SK-N-SH (cell line): ENCODE results near the gene SNX11. TPM values are rescaled to one million over a fixed set of nuclear protein-coding genes. Genes with fewer than 3 reads are reported as not detected.
"Not testable (repeated sequence)": the region's sequence is repeated elsewhere in the genome, so short reads cannot be mapped to it uniquely, and the experiment has no call there.

ENCODE experiments used
- CTCF ChIA-PET: fragments of 300-600, 350-600 bp; formaldehyde crosslinking; extraction: SDS; loops from one replicate; lab custom pipeline; 2021; lab: Yijun Ruan, JAX
- POLR2A ChIA-PET: fragments of 350-600 bp; sonication (Branson Sonifier 250); formaldehyde crosslinking; extraction: SDS; loops from one replicate; lab custom pipeline; 2020; ENCODE audit warnings: antibody characterized with exemption, inconsistent platforms; lab: Yijun Ruan, JAX
- DNase-seq: peaks from one replicate; pipeline ENCODE4 v3.0.0; 2012
- H2AFZ ChIP-seq: fragments of 200-600 bp; sonication (generic); 2 replicates; pipeline ENCODE4 v1.8.1; 2016; ENCODE audit warnings: antibody characterized with exemption, mild to moderate bottlenecking, low read depth
- H3F3A ChIP-seq: fragments of 200-600 bp; sonication (generic); replicated peaks from 2 replicates; pipeline ENCODE3; 2016; ENCODE audit warnings: antibody characterized with exemption, mild to moderate bottlenecking; ENCODE audit not compliant: insufficient read depth
- H3K27ac ChIP-seq, 2 experiments: fragments of 200-500 bp in 1 of 2; fragments of 200-600 bp in 1 of 2; sonication (Bioruptor generic) in 1 of 2; sonication (generic), shearing (Covaris generic) in 1 of 2; 2 replicates each; pipeline versions ENCODE4 v1.5.1 to v1.6.1; 2014 to 2016; ENCODE audit warnings: low read depth in 2 of 2, inconsistent platforms in 1 of 2, low read length in 1 of 2, mild to moderate bottlenecking in 1 of 2, mixed read lengths in 1 of 2
- H3K27me3 ChIP-seq: fragments of 200-600 bp; sonication (generic), shearing (Covaris generic); 2 replicates; pipeline ENCODE4 v1.6.1; 2016; ENCODE audit warnings: mixed run types; ENCODE audit not compliant: insufficient read depth
- H3K36me3 ChIP-seq, 2 experiments: fragments of 200-500 bp in 1 of 2; fragments of 200-600 bp in 1 of 2; sonication (Bioruptor generic) in 1 of 2; sonication (generic) in 1 of 2; replicated peaks in 1 of 2; 2 replicates each; pipeline versions ENCODE3 to v1.5.1; 2014 to 2016; ENCODE audit warnings: low read length in 1 of 2, mild to moderate bottlenecking in 1 of 2; ENCODE audit not compliant: insufficient read depth in 2 of 2, control insufficient read depth in 1 of 2
- H3K4me1 ChIP-seq, 2 experiments: fragments of 200-500 bp in 1 of 2; fragments of 200-600 bp in 1 of 2; sonication (Bioruptor generic) in 1 of 2; sonication (generic), shearing (Covaris generic) in 1 of 2; 2 replicates each; pipeline versions ENCODE4 v1.5.1 to v1.6.1; 2014 to 2016; ENCODE audit warnings: low read depth in 1 of 2, low read length in 1 of 2, mixed run types in 1 of 2; ENCODE audit not compliant: insufficient read depth in 2 of 2, control insufficient read depth in 1 of 2
- H3K4me2 ChIP-seq: fragments of 200-600 bp; sonication (generic), shearing (Covaris generic); 2 replicates; pipeline ENCODE4 v1.6.1; 2017; ENCODE audit warnings: mixed run types
- H3K4me3 ChIP-seq, 2 experiments: fragments of 200-500 bp in 1 of 2; fragments of 200-600 bp in 1 of 2; sonication (Bioruptor generic) in 1 of 2; sonication (generic), shearing (Covaris generic) in 1 of 2; 2 replicates each; pipeline versions ENCODE4 v1.5.1 to v1.8.1; 2014 to 2016; ENCODE audit warnings: low read depth in 2 of 2, inconsistent platforms in 1 of 2, low read length in 1 of 2, mild to moderate bottlenecking in 1 of 2, mixed read lengths in 1 of 2, moderate library complexity in 1 of 2
- H3K79me2 ChIP-seq: fragments of 200-600 bp; sonication (generic); 2 replicates; pipeline ENCODE4 v1.8.1; 2017; ENCODE audit warnings: mild to moderate bottlenecking; ENCODE audit not compliant: insufficient read depth
- H3K9ac ChIP-seq: fragments of 200-600 bp; sonication (generic); 2 replicates; pipeline ENCODE4 v1.6.1; 2017; ENCODE audit warnings: mixed run types
- H3K9me2 ChIP-seq: fragments of 200-600 bp; sonication (generic); 2 replicates; pipeline ENCODE4 v1.6.1; 2017; ENCODE audit warnings: mixed run types
- H3K9me3 ChIP-seq: fragments of 200-600 bp; sonication (generic); 2 replicates; pipeline ENCODE4 v1.6.1; 2017; ENCODE audit warnings: mixed run types, mild to moderate bottlenecking, moderate library complexity
- H4K20me1 ChIP-seq: fragments of 200-600 bp; sonication (generic); 2 replicates; pipeline ENCODE4 v1.6.1; 2017; ENCODE audit warnings: mild to moderate bottlenecking, mixed run types; ENCODE audit not compliant: insufficient read depth
- CHD2 ChIP-seq: fragments of 150-350 bp; IDR thresholded peaks from 2 replicates; pipeline ENCODE4 v1.6.1; 2018; ENCODE audit warnings: low read length; ENCODE audit not compliant: partially characterized antibody
- CTCF ChIP-seq: fragments of 200-600 bp; sonication (generic); IDR thresholded peaks from 2 replicates; pipeline ENCODE4 v1.6.1; 2017; ENCODE audit warnings: antibody characterized with exemption, mild to moderate bottlenecking, moderate library complexity
- GABPA ChIP-seq: IDR thresholded peaks from 2 replicates; pipeline ENCODE4 v1.4.0; 2012; ENCODE audit warnings: low read depth, mild to moderate bottlenecking
- NFIC ChIP-seq: IDR thresholded peaks from 2 replicates; pipeline ENCODE4 v1.4.0; 2012; ENCODE audit warnings: borderline replicate concordance
- RAD21 ChIP-seq: IDR thresholded peaks from 2 replicates; pipeline ENCODE4 v1.6.1; 2012; ENCODE audit warnings: mild to moderate bottlenecking, low read length
- SIN3A ChIP-seq: IDR thresholded peaks from 2 replicates; pipeline ENCODE4 v1.6.1; 2012; ENCODE audit warnings: low read depth, mild to moderate bottlenecking, low read length, moderate library complexity, borderline replicate concordance
- SMC3 ChIP-seq: IDR thresholded peaks from 2 replicates; pipeline ENCODE4 v1.6.1; 2012; ENCODE audit warnings: low read depth, low read length, improper control_type of control experiment
- WGBS: methylation state at CpG from one replicate; pipeline ENCODE4 v1.1.6; 2017; ENCODE audit warnings: low lambda C conversion rate; 5-methylcytosine and 5-hydroxymethylcytosine counted together
- polyA plus RNA-seq, 3 experiments: library from polyadenylated mRNA; depleted of rRNA; stranded (reverse); fragments of >200 nt; gene quantifications; 2 replicates each; pipeline ENCODE4 v1.2.3, GENCODE V29; 2012

The SNX11 gene
- polyA plus RNA-seq, 1 of the 3 experiments (the other 2 are of a cell fraction), result 19.0 TPM

- CTCF ChIA-PET, result interaction anchor here (0.7 to 44.3 kb wide), 14 partner anchors 12 to 544 kb away, joined by 3 to 1200 read pairs (median 5); partner anchors contain the start of genes CBX1, COPZ2, NFE2L1 and SNX11
- H3K4me3 ChIP-seq, result no peak overlapping the region
- no peak overlapping the region for H2AFZ ChIP-seq
- peak overlapping the region in 1 of 2 experiments; percentile 33; a peak in 1 of 4 replicates for H3K27ac ChIP-seq
- DNase-seq, result peak; percentile 77
- no peaks in the 10 kb centered on the region for H3K9me2 ChIP-seq
- H3K79me2 ChIP-seq, result peaks cover 66% of the 10 kb centered on the region
- no peak overlapping the region for H3K9ac ChIP-seq
- TF ChIP-seq SIN3A, result peak; percentile 65; the same call in 1 of the 2 replicates
- TF ChIP-seq CHD2, result no peak
- peak; percentile 44; the same call in 1 of the 2 replicates for TF ChIP-seq NFIC
- peak; percentile 93 for TF ChIP-seq SMC3
- TF ChIP-seq GABPA, result no peak
- peak; percentile 98 for TF ChIP-seq CTCF
- peak; percentile 96 for TF ChIP-seq RAD21
- peaks cover 60 to 77% of the 10 kb centered on the region in 2 experiments for H3K36me3 ChIP-seq
- peaks cover 27% of the 10 kb centered on the region for H4K20me1 ChIP-seq
- 71% methylated on average over 7 of the region's 7 CpGs for WGBS
- H3F3A ChIP-seq, result peaks cover 55% of the 10 kb centered on the region
- POLR2A ChIA-PET, result interaction anchor here (0.6 to 1.8 kb wide), 3 partner anchors 16 to 63 kb away, joined by 3 to 8 read pairs (median 3); partner anchors contain the start of gene NFE2L1
- H3K9me3 ChIP-seq, result no peaks in the 10 kb centered on the region
- no peak overlapping the region; the same call in 1 of the 2 replicates for H3K4me2 ChIP-seq
- no peaks in the 10 kb centered on the region for H3K27me3 ChIP-seq
- H3K4me1 ChIP-seq, result no peaks in the 10 kb centered on the region
These were observed 33.1 kb upstream of the SNX11 start for GRCh38 chr17:48074322-48075081.

DNA sequence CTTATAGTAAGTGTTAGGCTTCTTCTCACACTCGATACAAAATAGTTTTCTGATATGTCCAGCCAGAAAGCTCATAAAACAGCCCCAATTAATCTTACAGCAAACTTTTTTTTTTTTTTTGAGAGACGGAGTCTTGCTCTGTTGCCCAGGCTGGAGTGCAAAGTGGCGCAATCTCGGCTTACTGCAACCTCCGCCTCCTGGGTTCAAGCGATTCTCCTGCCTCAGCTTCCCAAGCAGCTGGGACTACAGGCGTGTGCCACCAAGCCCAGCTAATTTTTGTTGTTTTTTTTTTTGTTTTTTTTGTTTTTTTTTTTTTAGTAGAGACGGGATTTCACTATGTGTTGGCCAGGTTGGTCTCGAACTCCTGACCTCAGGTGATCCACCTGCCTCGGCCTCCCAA, 30.4 kb upstream of the SNX11 start:
- H3K27ac ChIP-seq, H3K27me3 ChIP-seq, H3K4me3 ChIP-seq, H3K9ac ChIP-seq, DNase-seq, H3K9me3 ChIP-seq, H3K9me2 ChIP-seq, H3K4me2 ChIP-seq, H3K4me1 ChIP-seq, H2AFZ ChIP-seq: not testable (repeated sequence)
- peaks cover 36 to 50% of the 10 kb centered on the region in 2 experiments for H3K36me3 ChIP-seq
- H3K79me2 ChIP-seq, result peaks cover 82% of the 10 kb centered on the region
- CTCF ChIA-PET, result interaction anchor here (0.9 to 44.3 kb wide), 7 partner anchors 20 to 100 kb away, joined by 3 to 1200 read pairs (median 127); partner anchors contain the start of genes CBX1, COPZ2 and NFE2L1
- WGBS, result 95% methylated on average over 10 of the region's 10 CpGs
- H4K20me1 ChIP-seq, result peaks cover 52% of the 10 kb centered on the region
- POLR2A ChIA-PET, result interaction anchor here (0.6 to 0.7 kb wide), 2 partner anchors 9 to 1733 kb away, joined by 3 to 4 read pairs; no protein-coding TSS in a partner anchor
- peaks cover 38% of the 10 kb centered on the region for H3F3A ChIP-seq
